ENCODE data around the gene CLIC3.

- TF ChIP-seq CTCF (IDR thresholded peaks at IDR 0.05) (no peak), POLR2A (IDR thresholded peaks at IDR 0.05) (no peak)
Observed at GRCh38 chr9:136958898-136959850, 37.2 kb downstream of the CLIC3 start.

Data from esophagus squamous epithelium (tissue), 4 donors.